ENCODE results near the gene SGK2. TPM values are rescaled to one million over a fixed set of nuclear protein-coding genes. Genes with fewer than 3 reads are reported as not detected.

Gene SGK2
- total RNA-seq, 1 experiment from 2014 or later = 0.90 TPM

DNA sequence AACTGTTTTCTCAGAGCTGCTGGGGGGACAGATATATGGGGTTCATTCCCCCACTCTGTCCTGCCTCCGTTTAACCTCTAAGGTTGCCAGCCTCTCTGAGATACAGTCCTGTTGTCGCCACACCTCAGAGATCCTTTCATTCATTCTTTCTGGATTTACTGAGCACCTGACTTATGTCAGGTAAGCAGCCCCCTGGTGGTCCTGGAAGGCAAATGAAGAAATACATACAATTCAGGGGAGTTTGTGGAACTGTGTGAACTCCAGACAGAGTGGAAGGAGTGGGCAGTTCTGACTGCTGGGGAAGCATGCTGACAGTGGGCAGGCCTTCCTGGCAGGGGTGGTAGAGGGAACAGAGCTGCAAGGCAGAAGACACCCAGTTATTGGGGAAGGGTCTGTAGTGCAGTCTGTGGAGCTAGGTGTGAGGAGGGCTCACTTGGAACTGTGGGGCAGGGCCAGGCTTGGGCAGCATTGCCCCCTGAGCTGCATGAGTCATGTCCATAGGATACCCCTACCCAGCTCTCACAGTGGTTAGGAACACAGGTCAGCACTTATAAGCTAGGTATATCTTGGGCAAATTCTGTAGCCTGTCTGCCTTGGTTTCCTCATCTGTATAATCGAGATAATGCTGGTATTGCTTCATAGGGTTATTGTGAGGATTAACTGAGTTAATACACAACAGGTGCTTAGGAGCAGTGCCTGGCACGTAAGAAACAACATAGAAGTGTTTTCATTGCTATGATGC lies 12.8 kb upstream of the SGK2 start:
- no TSS peak for BruUV-seq (replicated peaks)
- Histone ChIP-seq H3K27ac (ENCODE audit: low read length) (no peak overlapping the region), H3K4me3 (ENCODE audit: low read depth in 2 of 2, low read length in 2 of 2) (no peak overlapping the region), H3K4me1 (ENCODE audit: control insufficient read depth, insufficient read depth, low read length) (no peaks in the 10 kb centered on the region), H3K36me3 (ENCODE audit: control insufficient read depth, insufficient read depth, low read length) (no peaks in the 10 kb centered on the region), H3K9me3 (ENCODE audit: control insufficient read depth, insufficient read depth, low read depth, low read length) (no peaks in the 10 kb centered on the region), H3K27me3 (ENCODE audit: control insufficient read depth, insufficient read depth, low read length) (no peaks in the 10 kb centered on the region)
- in situ Hi-C loops (cut with HindIII; ENCODE audit: low pct_unique_long_range_greater_than_20kb, low sequenced_read_pairs) (no loop called here), intact Hi-C loops (cut with micrococcal nuclease; ENCODE audit: unreplicated experiment) (loop anchor here (10.0 kb wide), 1 partner anchor 149 kb away; no protein-coding TSS in a partner anchor)
- ChIA-PET POLR2A (no interaction called here), CTCF (no interaction called here)
- ATAC-seq = no peak
- TF ChIP-seq, protein P1, sequence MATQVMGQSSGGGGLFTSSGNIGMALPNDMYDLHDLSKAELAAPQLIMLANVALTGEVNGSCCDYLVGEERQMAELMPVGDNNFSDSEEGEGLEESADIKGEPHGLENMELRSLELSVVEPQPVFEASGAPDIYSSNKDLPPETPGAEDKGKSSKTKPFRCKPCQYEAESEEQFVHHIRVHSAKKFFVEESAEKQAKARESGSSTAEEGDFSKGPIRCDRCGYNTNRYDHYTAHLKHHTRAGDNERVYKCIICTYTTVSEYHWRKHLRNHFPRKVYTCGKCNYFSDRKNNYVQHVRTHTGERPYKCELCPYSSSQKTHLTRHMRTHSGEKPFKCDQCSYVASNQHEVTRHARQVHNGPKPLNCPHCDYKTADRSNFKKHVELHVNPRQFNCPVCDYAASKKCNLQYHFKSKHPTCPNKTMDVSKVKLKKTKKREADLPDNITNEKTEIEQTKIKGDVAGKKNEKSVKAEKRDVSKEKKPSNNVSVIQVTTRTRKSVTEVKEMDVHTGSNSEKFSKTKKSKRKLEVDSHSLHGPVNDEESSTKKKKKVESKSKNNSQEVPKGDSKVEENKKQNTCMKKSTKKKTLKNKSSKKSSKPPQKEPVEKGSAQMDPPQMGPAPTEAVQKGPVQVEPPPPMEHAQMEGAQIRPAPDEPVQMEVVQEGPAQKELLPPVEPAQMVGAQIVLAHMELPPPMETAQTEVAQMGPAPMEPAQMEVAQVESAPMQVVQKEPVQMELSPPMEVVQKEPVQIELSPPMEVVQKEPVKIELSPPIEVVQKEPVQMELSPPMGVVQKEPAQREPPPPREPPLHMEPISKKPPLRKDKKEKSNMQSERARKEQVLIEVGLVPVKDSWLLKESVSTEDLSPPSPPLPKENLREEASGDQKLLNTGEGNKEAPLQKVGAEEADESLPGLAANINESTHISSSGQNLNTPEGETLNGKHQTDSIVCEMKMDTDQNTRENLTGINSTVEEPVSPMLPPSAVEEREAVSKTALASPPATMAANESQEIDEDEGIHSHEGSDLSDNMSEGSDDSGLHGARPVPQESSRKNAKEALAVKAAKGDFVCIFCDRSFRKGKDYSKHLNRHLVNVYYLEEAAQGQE (IDR thresholded peaks at IDR 0.05; ENCODE audit: insufficient read depth in 1 of 2, low read depth in 2 of 2, low read length in 1 of 2) = no peak
- TF ChIP-seq POLR2AphosphoS5 (IDR thresholded peaks at IDR 0.05; ENCODE audit: low read depth, low read length) = no peak
- TF ChIP-seq TCF7L2 (IDR thresholded peaks at IDR 0.05; ENCODE audit: low read depth, low read length) = no peak
- TF ChIP-seq SIN3A (IDR thresholded peaks at IDR 0.05; ENCODE audit: borderline replicate concordance, insufficient read depth, low read depth, low read length) = no peak
- TF ChIP-seq, protein P2, sequence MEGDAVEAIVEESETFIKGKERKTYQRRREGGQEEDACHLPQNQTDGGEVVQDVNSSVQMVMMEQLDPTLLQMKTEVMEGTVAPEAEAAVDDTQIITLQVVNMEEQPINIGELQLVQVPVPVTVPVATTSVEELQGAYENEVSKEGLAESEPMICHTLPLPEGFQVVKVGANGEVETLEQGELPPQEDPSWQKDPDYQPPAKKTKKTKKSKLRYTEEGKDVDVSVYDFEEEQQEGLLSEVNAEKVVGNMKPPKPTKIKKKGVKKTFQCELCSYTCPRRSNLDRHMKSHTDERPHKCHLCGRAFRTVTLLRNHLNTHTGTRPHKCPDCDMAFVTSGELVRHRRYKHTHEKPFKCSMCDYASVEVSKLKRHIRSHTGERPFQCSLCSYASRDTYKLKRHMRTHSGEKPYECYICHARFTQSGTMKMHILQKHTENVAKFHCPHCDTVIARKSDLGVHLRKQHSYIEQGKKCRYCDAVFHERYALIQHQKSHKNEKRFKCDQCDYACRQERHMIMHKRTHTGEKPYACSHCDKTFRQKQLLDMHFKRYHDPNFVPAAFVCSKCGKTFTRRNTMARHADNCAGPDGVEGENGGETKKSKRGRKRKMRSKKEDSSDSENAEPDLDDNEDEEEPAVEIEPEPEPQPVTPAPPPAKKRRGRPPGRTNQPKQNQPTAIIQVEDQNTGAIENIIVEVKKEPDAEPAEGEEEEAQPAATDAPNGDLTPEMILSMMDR (IDR thresholded peaks at IDR 0.05) = no peak
- DNase-seq (ENCODE audit: low read depth, low spot score) = no peak

DNA sequence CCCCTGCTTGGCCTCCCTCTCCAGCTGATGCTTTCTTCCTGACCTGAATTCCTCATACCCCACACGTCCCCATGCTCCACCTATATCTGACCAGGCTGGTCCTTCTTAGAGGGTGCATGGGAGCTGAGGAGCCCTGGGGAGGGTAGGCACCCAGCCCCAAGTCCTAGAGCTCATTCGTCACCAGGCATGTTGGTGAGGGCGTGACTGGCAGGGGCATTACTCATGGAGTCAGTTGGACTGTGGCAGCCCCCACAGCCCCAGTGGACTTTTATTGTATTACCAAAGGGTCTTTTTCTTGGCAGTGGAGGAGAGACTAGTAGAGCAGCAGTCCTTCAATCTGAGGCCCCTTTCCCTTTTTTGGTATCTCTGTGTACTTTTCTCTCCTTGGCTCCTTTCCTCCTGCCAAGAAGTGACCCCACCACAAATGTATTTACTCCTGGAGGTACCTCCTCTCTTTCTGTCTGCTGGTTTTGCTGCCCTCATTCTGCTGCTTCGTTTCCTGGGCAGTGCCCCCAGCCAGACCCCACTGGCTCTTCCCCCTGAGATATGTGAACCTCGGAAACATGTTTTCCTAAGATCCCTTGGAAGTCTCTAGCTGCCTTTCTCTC lies 10.4 kb upstream of the SGK2 start:
- intact Hi-C loops (cut with micrococcal nuclease; ENCODE audit: unreplicated experiment) = loop anchor here (10.0 kb wide), 1 partner anchor 146 kb away; no protein-coding TSS in a partner anchor
- ATAC-seq (no peak), DNase-seq (ENCODE audit: low read depth, low spot score) (no peak)
- CTCF ChIA-PET = no interaction called here
- no peaks in the 10 kb centered on the region for H3K9me3 ChIP-seq (ENCODE audit: control insufficient read depth, insufficient read depth, low read depth, low read length)
- H3K27ac ChIP-seq (ENCODE audit: low read length) = no peak overlapping the region
- H3K4me3 ChIP-seq (ENCODE audit: low read depth in 2 of 2, low read length in 2 of 2) = no peak overlapping the region
- POLR2A ChIA-PET = interaction anchor here (0.5 kb wide), 1 partner anchor 187 kb away, joined by 6 read pairs; no protein-coding TSS in a partner anchor
- H3K36me3 ChIP-seq (ENCODE audit: control insufficient read depth, insufficient read depth, low read length) = no peaks in the 10 kb centered on the region
- TF ChIP-seq POLR2AphosphoS5 (IDR thresholded peaks at IDR 0.05; ENCODE audit: low read depth, low read length) (no peak), SIN3A (IDR thresholded peaks at IDR 0.05; ENCODE audit: borderline replicate concordance, insufficient read depth, low read depth, low read length) (no peak)
- TF ChIP-seq, protein P2 (IDR thresholded peaks at IDR 0.05) = no peak
- TF ChIP-seq, protein P1 (IDR thresholded peaks at IDR 0.05; ENCODE audit: insufficient read depth in 1 of 2, low read depth in 2 of 2, low read length in 1 of 2) = no peak
- H3K27me3 ChIP-seq (ENCODE audit: control insufficient read depth, insufficient read depth, low read length) = no peaks in the 10 kb centered on the region
- BruUV-seq (replicated peaks) = no TSS peak
- in situ Hi-C loops (cut with HindIII; ENCODE audit: low pct_unique_long_range_greater_than_20kb, low sequenced_read_pairs) = no loop called here
- H3K4me1 ChIP-seq (ENCODE audit: control insufficient read depth, insufficient read depth, low read length) = no peaks in the 10 kb centered on the region
